ENCODE results near the gene RNF123.
"Not testable (repeated sequence)": the region's sequence is repeated elsewhere in the genome, so short reads cannot be mapped to it uniquely, and the experiment has no call there.

RNF123 gene

GRCh38 chr3:49681232-49681522, 8.2 kb upstream of the RNF123 start:
- DNase-seq (ENCODE audit: low spot score) = no peak

- DNase-seq (ENCODE audit: low spot score) = no peak
Observed at GRCh38 chr3:49681543-49681942, 7.8 kb upstream of the RNF123 start.

- no peak for DNase-seq (ENCODE audit: low spot score)
Observed at GRCh38 chr3:49683162-49683561, 6.2 kb upstream of the RNF123 start.

- DNase-seq (ENCODE audit: low spot score) = not testable (repeated sequence)
Observed at GRCh38 chr3:49684453-49684852, 4.9 kb upstream of the RNF123 start.

GRCh38 chr3:49685103-49685502, 4.3 kb upstream of the RNF123 start:
- DNase-seq (ENCODE audit: low spot score) = not testable (repeated sequence)

GRCh38 chr3:49685846-49686245, 3.5 kb upstream of the RNF123 start:
- DNase-seq (ENCODE audit: low spot score) = not testable (repeated sequence)

- not testable (repeated sequence) for DNase-seq (ENCODE audit: low spot score)
Observed at GRCh38 chr3:49686346-49686745, 3.0 kb upstream of the RNF123 start.

GRCh38 chr3:49686769-49687423, 2.5 kb upstream of the RNF123 start:
- DNase-seq (ENCODE audit: low spot score) = not testable (repeated sequence)

- DNase-seq (ENCODE audit: low spot score) = not testable (repeated sequence)
Observed at GRCh38 chr3:49687424-49687795, 1.9 kb upstream of the RNF123 start.

GRCh38 chr3:49688338-49689045, 865 bp upstream of the RNF123 start:
- not testable (repeated sequence) for DNase-seq (ENCODE audit: low spot score)

- DNase-seq (ENCODE audit: low spot score) = not testable (repeated sequence)
Observed at GRCh38 chr3:49689908-49690624, 709 bp downstream of the RNF123 start.

- not testable (repeated sequence) for DNase-seq (ENCODE audit: low spot score)
Observed at GRCh38 chr3:49690856-49691255, 1.5 kb downstream of the RNF123 start.

GRCh38 chr3:49691481-49691880, 2.1 kb downstream of the RNF123 start:
- not testable (repeated sequence) for DNase-seq (ENCODE audit: low spot score)

- not testable (repeated sequence) for DNase-seq (ENCODE audit: low spot score)
Observed at GRCh38 chr3:49694409-49695070, 5.2 kb downstream of the RNF123 start.

- not testable (repeated sequence) for DNase-seq (ENCODE audit: low spot score)
Observed at GRCh38 chr3:49695350-49696015, 6.1 kb downstream of the RNF123 start.

- DNase-seq (ENCODE audit: low spot score) = no peak
Observed at GRCh38 chr3:49699281-49699979, 10.1 kb downstream of the RNF123 start.

GRCh38 chr3:49700014-49700413, 10.7 kb downstream of the RNF123 start:
- DNase-seq (ENCODE audit: low spot score) = no peak

GRCh38 chr3:49700453-49701128, 11.2 kb downstream of the RNF123 start:
- DNase-seq (ENCODE audit: low spot score) = no peak

GRCh38 chr3:49701388-49702077, 12.2 kb downstream of the RNF123 start:
- DNase-seq (ENCODE audit: low spot score) = no peak

GRCh38 chr3:49702672-49703071, 13.3 kb downstream of the RNF123 start:
- no peak for DNase-seq (ENCODE audit: low spot score)
